IMR-90 (cell line): ENCODE results near the gene SLAMF8. TPM values are rescaled to one million over a fixed set of nuclear protein-coding genes. Genes with fewer than 3 reads are reported as not detected.

ENCODE experiments used
- ATAC-seq: fragments of 200-7000 bp; cut with Tn5 transposase; 2 replicates; pipeline ENCODE4 v1.9.1; 2020; ENCODE audit warnings: low read depth, mild to moderate bottlenecking, moderate library complexity
- BruUV-seq: library from RNA; stranded (reverse); fragments of 400-500 nt; replicated peaks from 2 replicates; lab custom pipeline; 2021; lab: Mats Ljungman, UMichigan
- CTCF ChIA-PET: fragments of 300-600 bp; formaldehyde crosslinking; extraction: SDS; loops from one replicate; lab custom pipeline; 2021; ENCODE audit warnings: antibody characterized with exemption; lab: Yijun Ruan, JAX
- POLR2A ChIA-PET: fragments of 300-600 bp; sonication (Branson Sonifier 250); formaldehyde crosslinking; loops from one replicate; lab custom pipeline; 2022; ENCODE audit warnings: antibody characterized with exemption; ENCODE audit not compliant: unreplicated experiment; lab: Charles Lee
- DNase-seq: peaks from one replicate; pipeline ENCODE4 v3.0.0; 2013
- H2AFZ ChIP-seq: replicated peaks from 2 replicates; pipeline ENCODE3; 2013; ENCODE audit warnings: low read length, mild to moderate bottlenecking; ENCODE audit not compliant: poor library complexity
- H2AK5ac ChIP-seq: 2 replicates; pipeline ENCODE4 v1.6.1; 2013; ENCODE audit warnings: low read depth, low read length, inconsistent platforms
- H2AK9ac ChIP-seq: replicated peaks from 2 replicates; pipeline ENCODE3; 2013; ENCODE audit warnings: mild to moderate bottlenecking, low read depth, low read length, moderate library complexity; ENCODE audit not compliant: poor library complexity
- H2BK120ac ChIP-seq: 2 replicates; pipeline ENCODE4 v1.6.1; 2013; ENCODE audit warnings: low read depth, low read length, inconsistent platforms
- H2BK15ac ChIP-seq: 3 replicates; pipeline ENCODE4 v1.6.1; 2013; ENCODE audit warnings: low read depth, low read length, inconsistent platforms
- H2BK20ac ChIP-seq: 2 replicates; pipeline ENCODE4 v1.6.1; 2013; ENCODE audit warnings: low read depth, mild to moderate bottlenecking, inconsistent platforms, low read length, moderate library complexity
- H2BK5ac ChIP-seq: 2 replicates; pipeline ENCODE4 v1.6.1; 2013; ENCODE audit warnings: mild to moderate bottlenecking, low read depth, low read length, inconsistent platforms; ENCODE audit not compliant: poor library complexity, severe bottlenecking
- H3K14ac ChIP-seq: replicated peaks from 2 replicates; pipeline ENCODE4 v1.6.1; 2013; ENCODE audit warnings: low read depth, low read length, inconsistent platforms
- H3K18ac ChIP-seq: 2 replicates; pipeline ENCODE4 v1.6.1; 2013; ENCODE audit warnings: low read depth, low read length, control low read depth
- H3K23ac ChIP-seq: 2 replicates; pipeline ENCODE4 v1.6.1; 2013; ENCODE audit warnings: low read depth, low read length, inconsistent platforms
- H3K27ac ChIP-seq: 2 replicates; pipeline ENCODE4 v1.5.1; 2013; ENCODE audit warnings: mild to moderate bottlenecking, control low read depth, low read length; ENCODE audit not compliant: insufficient read depth
- H3K27me3 ChIP-seq: 2 replicates; pipeline ENCODE4 v1.6.1; 2013; ENCODE audit warnings: low read length; ENCODE audit not compliant: control insufficient read depth, insufficient read depth
- H3K36me3 ChIP-seq: 2 replicates; pipeline ENCODE4 v1.6.1; 2013; ENCODE audit warnings: low read length, mixed read lengths; ENCODE audit not compliant: control insufficient read depth, insufficient read depth
- H3K4ac ChIP-seq: 2 replicates; pipeline ENCODE4 v1.6.1; 2013; ENCODE audit warnings: low read depth, low read length, inconsistent platforms
- H3K4me1 ChIP-seq: 2 replicates; pipeline ENCODE4 v1.6.1; 2013; ENCODE audit warnings: low read length, mixed read lengths; ENCODE audit not compliant: control insufficient read depth, insufficient read depth
- H3K4me2 ChIP-seq: 2 replicates; pipeline ENCODE4 v1.6.1; 2013; ENCODE audit warnings: low read depth, mild to moderate bottlenecking, control low read depth, low read length, moderate library complexity
- H3K4me3 ChIP-seq: 2 replicates; pipeline ENCODE4 v1.5.1; 2013; ENCODE audit warnings: low read depth, mild to moderate bottlenecking, control low read depth, low read length, moderate library complexity; ENCODE audit not compliant: insufficient read depth
- H3K56ac ChIP-seq: 2 replicates; pipeline ENCODE4 v1.6.1; 2013; ENCODE audit warnings: low read length, inconsistent platforms; ENCODE audit not compliant: insufficient read depth; ENCODE audit errors: extremely low read depth
- H3K79me1 ChIP-seq, 2 experiments: 2 replicates each; pipeline ENCODE4 v1.6.1; 2013; ENCODE audit warnings: low read length in 2 of 2, inconsistent platforms in 1 of 2, low read depth in 1 of 2
- H3K9ac ChIP-seq: 2 replicates; pipeline ENCODE4 v1.6.1; 2013; ENCODE audit warnings: low read depth, low read length, control low read depth
- H3K9me1 ChIP-seq: 2 replicates; pipeline ENCODE4 v1.6.1; 2013; ENCODE audit warnings: low read length, inconsistent platforms; ENCODE audit not compliant: insufficient read depth
- H3K9me3 ChIP-seq: 2 replicates; pipeline ENCODE4 v1.6.1; 2013; ENCODE audit warnings: low read length; ENCODE audit not compliant: control insufficient read depth, insufficient read depth
- H4K20me1 ChIP-seq: 2 replicates; pipeline ENCODE4 v1.6.1; 2013; ENCODE audit warnings: low read length, inconsistent platforms; ENCODE audit not compliant: insufficient read depth
- H4K5ac ChIP-seq: 2 replicates; pipeline ENCODE4 v1.6.1; 2013; ENCODE audit warnings: mild to moderate bottlenecking, low read depth, low read length, control low read depth
- H4K8ac ChIP-seq, 2 experiments: 2 replicates each; pipeline ENCODE4 v1.6.1; 2013; ENCODE audit warnings: low read depth in 2 of 2, low read length in 2 of 2, control low read depth in 1 of 2, inconsistent platforms in 1 of 2
- H4K91ac ChIP-seq: 2 replicates; pipeline ENCODE4 v1.6.1; 2013; ENCODE audit warnings: low read depth, low read length, inconsistent platforms; ENCODE audit not compliant: insufficient read depth
- BHLHE40 ChIP-seq: fragments of 150-350 bp; IDR thresholded peaks from 2 replicates; pipeline ENCODE4 v1.6.1; 2016; ENCODE audit warnings: mild to moderate bottlenecking, low read depth, low read length
- CEBPB ChIP-seq: IDR thresholded peaks from 2 replicates; pipeline ENCODE4 v1.6.1; 2012; ENCODE audit warnings: low read depth, low read length, improper control_type of control experiment
- CTCF ChIP-seq: conservative IDR thresholded peaks from 2 replicates; pipeline ENCODE4 v1.5.1; 2012; ENCODE audit warnings: mild to moderate bottlenecking, low read depth, low read length, improper control_type of control experiment
- FOS ChIP-seq: fragments of 150-350 bp; IDR thresholded peaks from 2 replicates; pipeline ENCODE4 v1.6.1; 2016; ENCODE audit warnings: low read depth, low read length
- NFE2L2 ChIP-seq: fragments of 150-350 bp; IDR thresholded peaks from 2 replicates; pipeline ENCODE4 v1.6.1; 2016; ENCODE audit warnings: low read depth, mild to moderate bottlenecking, low read length
- POLR2A ChIP-seq: IDR thresholded peaks from 2 replicates; pipeline ENCODE4 v1.6.1; 2012; ENCODE audit warnings: mild to moderate bottlenecking, low read depth, low read length
- RFX5 ChIP-seq: IDR thresholded peaks from 2 replicates; pipeline ENCODE4 v1.8.0; 2012; ENCODE audit warnings: low read depth, mild to moderate bottlenecking, low read length, moderate library complexity
- WGBS, 2 experiments: methylation state at CpG; one replicate each; pipeline versions ENCODE4 v1.1.5 to v1.1.7; 2013; ENCODE audit warnings: missing lambda C conversion rate in 2 of 2; ENCODE audit not compliant: insufficient read length in 1 of 2; ENCODE audit errors: extremely low coverage in 2 of 2; 5-methylcytosine and 5-hydroxymethylcytosine counted together
- dilution Hi-C: fragments of 300-500 bp; cut with HindIII; formaldehyde crosslinking; loops from one replicate; pipeline ENCODE4 v1.14.3; 2018; ENCODE audit warnings: low sequenced_read_pairs; ENCODE audit not compliant: unreplicated experiment
- in situ Hi-C: fragments of 300-500 bp; cut with MboI; formaldehyde crosslinking; loops from 3 replicates; pipeline ENCODE4 v1.14.3; 2019; ENCODE audit warnings: low sequenced_read_pairs, inconsistent platforms, mixed read lengths
- intact Hi-C: fragments of 100-400 bp; cut with micrococcal nuclease; formaldehyde crosslinking; loops from 2 replicates; pipeline ENCODE4 v1.10.0; 2022
- polyA plus RNA-seq, 3 experiments: library from polyadenylated mRNA; depleted of rRNA; stranded (reverse); fragments of >200 nt; gene quantifications; 2 replicates each; pipeline ENCODE4 v1.2.3, GENCODE V29; 2012; ENCODE audit warnings: low replicate concordance in 1 of 3
- total RNA-seq: library from RNA; depleted of rRNA; stranded (reverse); fragments of >200 nt; gene quantifications from 2 replicates; pipeline ENCODE4 v1.2.3, GENCODE V29; 2012

The SLAMF8 gene
- total and polyA plus RNA-seq, 2 of the 4 experiments (the other 2 are of a cell fraction): 0.07 TPM; not detected in 1

GRCh38 chr1:159800177-159800930, 26.3 kb upstream of the SLAMF8 start:
- no peaks in the 10 kb centered on the region for H3K36me3 ChIP-seq
- no peak overlapping the region for H3K4ac ChIP-seq
- H3K23ac ChIP-seq: no peak overlapping the region
- WGBS, 2 experiments: no CpG with 5 or more reads among the region's 8 CpGs
- H2BK20ac ChIP-seq: no peak overlapping the region
- H3K4me1 ChIP-seq: no peaks in the 10 kb centered on the region
- H3K56ac ChIP-seq: no peak overlapping the region
- no peak overlapping the region for H2AFZ ChIP-seq
- H4K91ac ChIP-seq: no peak overlapping the region
- H3K9ac ChIP-seq: no peak overlapping the region
- no peak for TF ChIP-seq FOS
- TF ChIP-seq CEBPB: no peak
- TF ChIP-seq POLR2A: no peak
- no peak for TF ChIP-seq RFX5
- TF ChIP-seq BHLHE40: no peak
- TF ChIP-seq NFE2L2: no peak
- no peak for TF ChIP-seq CTCF
- H2AK5ac ChIP-seq: no peak overlapping the region
- CTCF ChIA-PET: interaction anchor here (0.7 to 4.7 kb wide), 4 partner anchors 92 to 769 kb away, joined by 3 to 150 read pairs (median 3); no protein-coding TSS in a partner anchor
- H3K9me1 ChIP-seq: no peaks in the 10 kb centered on the region; the same call in 1 of the 2 replicates
- H3K27me3 ChIP-seq: peaks cover 33% of the 10 kb centered on the region
- POLR2A ChIA-PET: interaction anchor here (0.9 kb wide), 1 partner anchor 90 kb away, joined by 3 read pairs; no protein-coding TSS in a partner anchor
- no peak overlapping the region for H3K14ac ChIP-seq
- no peak overlapping the region for H3K27ac ChIP-seq
- H3K79me1 ChIP-seq: no peaks in the 10 kb centered on the region
- H4K20me1 ChIP-seq: no peaks in the 10 kb centered on the region
- H3K4me3 ChIP-seq: no peak overlapping the region
- no peak overlapping the region for H2BK15ac ChIP-seq
- in situ Hi-C loops: no loop called here
- H3K9me3 ChIP-seq: no peaks in the 10 kb centered on the region
- no TSS peak for BruUV-seq
- no peak overlapping the region for H2AK9ac ChIP-seq
- H4K8ac ChIP-seq: no peak overlapping the region
- no peak for DNase-seq
- H3K18ac ChIP-seq: no peak overlapping the region
- no peak overlapping the region for H2BK120ac ChIP-seq
- H3K4me2 ChIP-seq: no peak overlapping the region
- H4K5ac ChIP-seq: no peak overlapping the region
- no peak overlapping the region for H2BK5ac ChIP-seq
- no peak for ATAC-seq
- dilution Hi-C loops: no loop called here
- intact Hi-C loops: no loop called here
